SK-N-SH (cell line): ENCODE results near the gene CHAT. TPM values are rescaled to one million over a fixed set of nuclear protein-coding genes. Genes with fewer than 3 reads are reported as not detected.
A peak's percentile ranks its signal among the peaks of the same experiment; 100 is the strongest.

Source experiments
- CTCF ChIA-PET: fragments of 300-600, 350-600 bp; formaldehyde crosslinking; extraction: SDS; loops from one replicate; lab custom pipeline; 2021; lab: Yijun Ruan, JAX
- POLR2A ChIA-PET: fragments of 350-600 bp; sonication (Branson Sonifier 250); formaldehyde crosslinking; extraction: SDS; loops from one replicate; lab custom pipeline; 2020; ENCODE audit warnings: antibody characterized with exemption, inconsistent platforms; lab: Yijun Ruan, JAX
- DNase-seq: peaks from one replicate; pipeline ENCODE4 v3.0.0; 2012
- H2AFZ ChIP-seq: fragments of 200-600 bp; sonication (generic); 2 replicates; pipeline ENCODE4 v1.8.1; 2016; ENCODE audit warnings: antibody characterized with exemption, mild to moderate bottlenecking, low read depth
- H3F3A ChIP-seq: fragments of 200-600 bp; sonication (generic); replicated peaks from 2 replicates; pipeline ENCODE3; 2016; ENCODE audit warnings: antibody characterized with exemption, mild to moderate bottlenecking; ENCODE audit not compliant: insufficient read depth
- H3K27ac ChIP-seq, 2 experiments: fragments of 200-500 bp in 1 of 2; fragments of 200-600 bp in 1 of 2; sonication (Bioruptor generic) in 1 of 2; sonication (generic), shearing (Covaris generic) in 1 of 2; 2 replicates each; pipeline versions ENCODE4 v1.5.1 to v1.6.1; 2014 to 2016; ENCODE audit warnings: low read depth in 2 of 2, inconsistent platforms in 1 of 2, low read length in 1 of 2, mild to moderate bottlenecking in 1 of 2, mixed read lengths in 1 of 2
- H3K27me3 ChIP-seq: fragments of 200-600 bp; sonication (generic), shearing (Covaris generic); 2 replicates; pipeline ENCODE4 v1.6.1; 2016; ENCODE audit warnings: mixed run types; ENCODE audit not compliant: insufficient read depth
- H3K36me3 ChIP-seq, 2 experiments: fragments of 200-500 bp in 1 of 2; fragments of 200-600 bp in 1 of 2; sonication (Bioruptor generic) in 1 of 2; sonication (generic) in 1 of 2; replicated peaks in 1 of 2; 2 replicates each; pipeline versions ENCODE3 to v1.5.1; 2014 to 2016; ENCODE audit warnings: low read length in 1 of 2, mild to moderate bottlenecking in 1 of 2; ENCODE audit not compliant: insufficient read depth in 2 of 2, control insufficient read depth in 1 of 2
- H3K4me1 ChIP-seq, 2 experiments: fragments of 200-500 bp in 1 of 2; fragments of 200-600 bp in 1 of 2; sonication (Bioruptor generic) in 1 of 2; sonication (generic), shearing (Covaris generic) in 1 of 2; 2 replicates each; pipeline versions ENCODE4 v1.5.1 to v1.6.1; 2014 to 2016; ENCODE audit warnings: low read depth in 1 of 2, low read length in 1 of 2, mixed run types in 1 of 2; ENCODE audit not compliant: insufficient read depth in 2 of 2, control insufficient read depth in 1 of 2
- H3K4me2 ChIP-seq: fragments of 200-600 bp; sonication (generic), shearing (Covaris generic); 2 replicates; pipeline ENCODE4 v1.6.1; 2017; ENCODE audit warnings: mixed run types
- H3K4me3 ChIP-seq, 2 experiments: fragments of 200-500 bp in 1 of 2; fragments of 200-600 bp in 1 of 2; sonication (Bioruptor generic) in 1 of 2; sonication (generic), shearing (Covaris generic) in 1 of 2; 2 replicates each; pipeline versions ENCODE4 v1.5.1 to v1.8.1; 2014 to 2016; ENCODE audit warnings: low read depth in 2 of 2, inconsistent platforms in 1 of 2, low read length in 1 of 2, mild to moderate bottlenecking in 1 of 2, mixed read lengths in 1 of 2, moderate library complexity in 1 of 2
- H3K79me2 ChIP-seq: fragments of 200-600 bp; sonication (generic); 2 replicates; pipeline ENCODE4 v1.8.1; 2017; ENCODE audit warnings: mild to moderate bottlenecking; ENCODE audit not compliant: insufficient read depth
- H3K9ac ChIP-seq: fragments of 200-600 bp; sonication (generic); 2 replicates; pipeline ENCODE4 v1.6.1; 2017; ENCODE audit warnings: mixed run types
- H3K9me2 ChIP-seq: fragments of 200-600 bp; sonication (generic); 2 replicates; pipeline ENCODE4 v1.6.1; 2017; ENCODE audit warnings: mixed run types
- H3K9me3 ChIP-seq: fragments of 200-600 bp; sonication (generic); 2 replicates; pipeline ENCODE4 v1.6.1; 2017; ENCODE audit warnings: mixed run types, mild to moderate bottlenecking, moderate library complexity
- H4K20me1 ChIP-seq: fragments of 200-600 bp; sonication (generic); 2 replicates; pipeline ENCODE4 v1.6.1; 2017; ENCODE audit warnings: mild to moderate bottlenecking, mixed run types; ENCODE audit not compliant: insufficient read depth
- CHD2 ChIP-seq: fragments of 150-350 bp; IDR thresholded peaks from 2 replicates; pipeline ENCODE4 v1.6.1; 2018; ENCODE audit warnings: low read length; ENCODE audit not compliant: partially characterized antibody
- CTCF ChIP-seq: fragments of 200-600 bp; sonication (generic); IDR thresholded peaks from 2 replicates; pipeline ENCODE4 v1.6.1; 2017; ENCODE audit warnings: antibody characterized with exemption, mild to moderate bottlenecking, moderate library complexity
- ELF1 ChIP-seq: IDR thresholded peaks from 2 replicates; pipeline ENCODE4 v1.4.0; 2012
- EP300 ChIP-seq, 2 experiments: IDR thresholded peaks; 2 replicates each; pipeline versions ENCODE4 v1.4.0 to v1.6.1; 2012; ENCODE audit warnings: borderline replicate concordance in 1 of 2, low read depth in 1 of 2, low read length in 1 of 2
- GATA2 ChIP-seq: sonication (generic); formaldehyde crosslinking; IDR thresholded peaks from 2 replicates; pipeline ENCODE4 v1.5.0; 2020; ENCODE audit warnings: mild to moderate bottlenecking, missing genetic modification reagents
- MAX ChIP-seq: IDR thresholded peaks from 2 replicates; pipeline ENCODE4 v1.4.0; 2012; ENCODE audit warnings: low read depth
- RFX5 ChIP-seq: IDR thresholded peaks from 2 replicates; pipeline ENCODE4 v1.6.1; 2012; ENCODE audit warnings: mild to moderate bottlenecking, improper control_type of control experiment, low read length
- RXRA ChIP-seq: IDR thresholded peaks from 2 replicates; pipeline ENCODE4 v1.4.0; 2012; ENCODE audit warnings: low read depth, mild to moderate bottlenecking, borderline replicate concordance
- SMC3 ChIP-seq: IDR thresholded peaks from 2 replicates; pipeline ENCODE4 v1.6.1; 2012; ENCODE audit warnings: low read depth, low read length, improper control_type of control experiment
- TAF1 ChIP-seq: IDR thresholded peaks from 2 replicates; pipeline ENCODE4 v1.6.1; 2012; ENCODE audit warnings: low read depth, mild to moderate bottlenecking, low read length, moderate library complexity, borderline replicate concordance
- TEAD4 ChIP-seq: IDR thresholded peaks from 2 replicates; pipeline ENCODE4 v1.4.0; 2012; ENCODE audit warnings: mild to moderate bottlenecking, borderline replicate concordance; ENCODE audit not compliant: insufficient read depth
- ZBTB33 ChIP-seq: IDR thresholded peaks from 2 replicates; pipeline ENCODE4 v1.4.0; 2012; ENCODE audit warnings: low read depth, borderline replicate concordance
- WGBS: methylation state at CpG from one replicate; pipeline ENCODE4 v1.1.6; 2017; ENCODE audit warnings: low lambda C conversion rate; 5-methylcytosine and 5-hydroxymethylcytosine counted together
- polyA plus RNA-seq, 3 experiments: library from polyadenylated mRNA; depleted of rRNA; stranded (reverse); fragments of >200 nt; gene quantifications; 2 replicates each; pipeline ENCODE4 v1.2.3, GENCODE V29; 2012
- TF ChIP-seq, protein P1 (sequence below): IDR thresholded peaks from 2 replicates; pipeline ENCODE4; 2012
- TF ChIP-seq, protein P2 (sequence below): fragments of 150-350 bp; IDR thresholded peaks from 2 replicates; pipeline ENCODE4 v1.6.1; 2017; ENCODE audit warnings: antibody characterized with exemption, low read length, low read depth, borderline replicate concordance

Gene CHAT
- polyA plus RNA-seq, 1 of the 3 experiments (the other 2 are of a cell fraction) = not detected

- WGBS = 40% methylated on average over 5 of the region's 5 CpGs
- Histone ChIP-seq H3K4me1 (peaks cover 0 to 51% of the 10 kb centered on the region in 2 experiments; a peak in 1 of 4 replicates), H3K27me3 (no peaks in the 10 kb centered on the region), H3K9ac (no peak overlapping the region), H3K9me2 (no peaks in the 10 kb centered on the region), H3F3A (no peaks in the 10 kb centered on the region), H3K36me3 (no peaks in the 10 kb centered on the region), H2AFZ (no peak overlapping the region), H3K4me3 (no peak overlapping the region), H3K27ac (no peak overlapping the region), H3K79me2 (no peaks in the 10 kb centered on the region), H3K4me2 (no peak overlapping the region), H3K9me3 (no peaks in the 10 kb centered on the region), H4K20me1 (no peaks in the 10 kb centered on the region)
- POLR2A ChIA-PET = no interaction called here
- TF ChIP-seq, protein P1, sequence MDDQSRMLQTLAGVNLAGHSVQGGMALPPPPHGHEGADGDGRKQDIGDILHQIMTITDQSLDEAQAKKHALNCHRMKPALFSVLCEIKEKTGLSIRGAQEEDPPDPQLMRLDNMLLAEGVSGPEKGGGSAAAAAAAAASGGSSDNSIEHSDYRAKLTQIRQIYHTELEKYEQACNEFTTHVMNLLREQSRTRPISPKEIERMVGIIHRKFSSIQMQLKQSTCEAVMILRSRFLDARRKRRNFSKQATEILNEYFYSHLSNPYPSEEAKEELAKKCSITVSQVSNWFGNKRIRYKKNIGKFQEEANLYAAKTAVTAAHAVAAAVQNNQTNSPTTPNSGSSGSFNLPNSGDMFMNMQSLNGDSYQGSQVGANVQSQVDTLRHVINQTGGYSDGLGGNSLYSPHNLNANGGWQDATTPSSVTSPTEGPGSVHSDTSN = no peak
- no peak for TF ChIP-seq ZBTB33
- TF ChIP-seq, protein P2, sequence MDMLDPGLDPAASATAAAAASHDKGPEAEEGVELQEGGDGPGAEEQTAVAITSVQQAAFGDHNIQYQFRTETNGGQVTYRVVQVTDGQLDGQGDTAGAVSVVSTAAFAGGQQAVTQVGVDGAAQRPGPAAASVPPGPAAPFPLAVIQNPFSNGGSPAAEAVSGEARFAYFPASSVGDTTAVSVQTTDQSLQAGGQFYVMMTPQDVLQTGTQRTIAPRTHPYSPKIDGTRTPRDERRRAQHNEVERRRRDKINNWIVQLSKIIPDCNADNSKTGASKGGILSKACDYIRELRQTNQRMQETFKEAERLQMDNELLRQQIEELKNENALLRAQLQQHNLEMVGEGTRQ = no peak
- TF ChIP-seq TAF1 = no peak
- TF ChIP-seq EP300 (IDR thresholded peaks at IDR 0.05; ENCODE audit: borderline replicate concordance in 1 of 2, low read depth in 1 of 2, low read length in 1 of 2) = no peak
- no peak for TF ChIP-seq MAX
- no peak for TF ChIP-seq CTCF
- TF ChIP-seq CHD2 = no peak
- TF ChIP-seq ELF1 = no peak
- no peak for TF ChIP-seq RFX5
- no peak for TF ChIP-seq GATA2 (CRISPR knock-in tag)
- no peak for TF ChIP-seq SMC3
- TF ChIP-seq TEAD4 = no peak
- no peak for TF ChIP-seq RXRA
- DNase-seq = peak; percentile 72
- CTCF ChIA-PET = interaction anchor here (0.8 kb wide), 1 partner anchor 23 kb away, joined by 4 read pairs; no protein-coding TSS in a partner anchor
Measured at GRCh38 chr10:49615721-49616120, 1.9 kb downstream of the CHAT start.
